HepG2 (cell line): Measurements from ENCODE around the gene PIM3. TPM values are rescaled to one million over a fixed set of nuclear protein-coding genes. Genes with fewer than 3 reads are reported as not detected.

Experiments
- AKAP8 ChIP-seq: sonication (generic); formaldehyde crosslinking; IDR thresholded peaks from 2 replicates; pipeline ENCODE4 v1.5.1; 2020; ENCODE audit warnings: mild to moderate bottlenecking, missing genetic modification reagents
- EHMT2 ChIP-seq: fragments of 200-600 bp; sonication (generic); IDR thresholded peaks from 2 replicates; pipeline ENCODE4 v1.7.0; 2017; ENCODE audit warnings: antibody characterized with exemption, low read depth, low read length, borderline replicate concordance
- HIVEP1 ChIP-seq: sonication (generic); formaldehyde crosslinking; IDR thresholded peaks from 2 replicates; pipeline ENCODE4 v1.4.0; 2020; ENCODE audit warnings: mild to moderate bottlenecking, missing genetic modification reagents
- HNRNPL ChIP-seq: fragments of 200-400 bp; formaldehyde crosslinking; IDR thresholded peaks from 2 replicates; pipeline ENCODE4 v1.6.1; 2017; ENCODE audit warnings: mild to moderate bottlenecking, low read depth, low read length
- KLF15 ChIP-seq: sonication (generic); formaldehyde crosslinking; IDR thresholded peaks from 2 replicates; pipeline ENCODE4 v1.8.1; 2023; ENCODE audit warnings: borderline replicate concordance, mild to moderate bottlenecking, inconsistent platforms, missing genetic modification reagents, mixed read lengths
- KMT2B ChIP-seq: IDR thresholded peaks from 2 replicates; pipeline ENCODE4 v1.6.1; 2016; ENCODE audit warnings: missing genetic modification reagents, missing compliant biosample characterization
- SMARCC2 ChIP-seq: fragments of 450-650 bp; IDR thresholded peaks from 2 replicates; pipeline ENCODE4 v1.6.1; 2017; ENCODE audit warnings: antibody characterized with exemption, mild to moderate bottlenecking
- U2AF1 ChIP-seq: fragments of 200-400 bp; formaldehyde crosslinking; optimal IDR thresholded peaks from 2 replicates; pipeline ENCODE3; 2017; ENCODE audit warnings: mild to moderate bottlenecking, low read depth, low read length
- ZNF253 ChIP-seq: sonication (generic); formaldehyde crosslinking; IDR thresholded peaks from 2 replicates; pipeline ENCODE4 v1.8.0; 2022; ENCODE audit warnings: mild to moderate bottlenecking, missing genetic modification reagents, borderline replicate concordance
- ZNF44 ChIP-seq: sonication (generic); formaldehyde crosslinking; IDR thresholded peaks from 2 replicates; pipeline ENCODE4 v1.5.1; 2020; ENCODE audit warnings: mild to moderate bottlenecking, missing genetic modification reagents
- ZNF619 ChIP-seq: sonication (generic); formaldehyde crosslinking; IDR thresholded peaks from 2 replicates; pipeline ENCODE4 v1.4.0; 2020; ENCODE audit warnings: mild to moderate bottlenecking, missing genetic modification reagents
- polyA plus RNA-seq, 8 experiments: library from polyadenylated mRNA; depleted of rRNA in 3 of 8; stranded (reverse) in 7 of 8; unstranded in 1 of 8; fragments of >200 nt; fragmentation: Illumina TruSeq in 4 of 8; extraction: Trizol in 4 of 8; gene quantifications; 2 replicates each; pipeline versions ENCODE4 v1.2.1 to v1.2.3, GENCODE V29; 2011 to 2016; ENCODE audit warnings: low read depth in 4 of 8, missing spikeins in 1 of 8, mixed read lengths in 1 of 8; ENCODE audit not compliant: insufficient read depth in 1 of 8
- total RNA-seq, 5 experiments: library from RNA; depleted of rRNA; stranded (reverse); fragments of >200 nt; fragmentation: Illumina TruSeq; extraction: Trizol; gene quantifications; 2 replicates each; pipeline ENCODE4 v1.2.3, GENCODE V29; 2016; ENCODE audit warnings: low read depth in 1 of 5
- TF ChIP-seq, protein P1 (sequence below): sonication (generic); formaldehyde crosslinking; IDR thresholded peaks from 2 replicates; pipeline ENCODE4 v1.5.0; 2020; ENCODE audit warnings: mild to moderate bottlenecking, missing genetic modification reagents, borderline replicate concordance
- TF ChIP-seq, protein P2 (sequence below): IDR thresholded peaks from 2 replicates; pipeline ENCODE4 v1.6.1; 2016; ENCODE audit warnings: mild to moderate bottlenecking
- TF ChIP-seq, protein P3 (sequence below): sonication (generic); formaldehyde crosslinking; IDR thresholded peaks from 2 replicates; pipeline ENCODE4 v1.5.0; 2020; ENCODE audit warnings: missing genetic modification reagents

Gene PIM3
- total and polyA plus RNA-seq, 2 of the 13 experiments (the other 11 are each of a cell fraction or from before 2014, with no cell fraction given) = 21.6 to 31.2 TPM

DNA sequence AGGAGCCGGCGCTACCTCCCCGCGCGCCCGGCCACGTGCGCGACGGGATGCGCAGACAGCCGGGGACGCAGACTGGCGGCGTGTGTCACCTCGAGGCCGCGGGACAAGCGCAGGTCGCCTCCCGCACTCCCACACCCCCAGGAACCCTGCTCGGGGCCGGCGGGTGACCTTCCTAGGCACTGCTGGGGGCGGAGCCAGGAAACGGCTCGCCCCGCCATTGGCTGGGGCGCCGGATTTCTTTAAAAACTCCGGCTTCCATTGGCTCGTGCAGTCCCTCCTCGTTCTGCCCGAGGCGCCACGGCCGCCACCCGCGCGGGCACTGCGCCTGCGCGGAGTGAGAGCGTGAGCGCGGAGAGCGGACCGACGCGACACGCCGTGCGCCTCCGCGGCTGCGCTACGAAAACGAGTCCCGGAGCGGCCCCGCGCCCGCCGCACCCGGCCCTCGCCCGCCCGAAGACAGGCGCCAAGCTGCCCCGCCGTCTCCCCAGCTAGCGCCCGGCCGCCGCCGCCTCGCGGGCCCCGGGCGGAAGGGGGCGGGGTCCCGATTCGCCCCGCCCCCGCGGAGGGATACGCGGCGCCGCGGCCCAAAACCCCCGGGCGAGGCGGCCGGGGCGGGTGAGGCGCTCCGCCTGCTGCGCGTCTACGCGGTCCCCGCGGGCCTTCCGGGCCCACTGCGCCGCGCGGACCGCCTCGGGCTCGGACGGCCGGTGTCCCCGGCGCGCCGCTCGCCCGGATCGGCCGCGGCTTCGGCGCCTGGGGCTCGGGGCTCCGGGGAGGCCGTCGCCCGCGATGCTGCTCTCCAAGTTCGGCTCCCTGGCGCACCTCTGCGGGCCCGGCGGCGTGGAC lies at the start of gene PIM3 (continued):
- TF ChIP-seq, protein P1, sequence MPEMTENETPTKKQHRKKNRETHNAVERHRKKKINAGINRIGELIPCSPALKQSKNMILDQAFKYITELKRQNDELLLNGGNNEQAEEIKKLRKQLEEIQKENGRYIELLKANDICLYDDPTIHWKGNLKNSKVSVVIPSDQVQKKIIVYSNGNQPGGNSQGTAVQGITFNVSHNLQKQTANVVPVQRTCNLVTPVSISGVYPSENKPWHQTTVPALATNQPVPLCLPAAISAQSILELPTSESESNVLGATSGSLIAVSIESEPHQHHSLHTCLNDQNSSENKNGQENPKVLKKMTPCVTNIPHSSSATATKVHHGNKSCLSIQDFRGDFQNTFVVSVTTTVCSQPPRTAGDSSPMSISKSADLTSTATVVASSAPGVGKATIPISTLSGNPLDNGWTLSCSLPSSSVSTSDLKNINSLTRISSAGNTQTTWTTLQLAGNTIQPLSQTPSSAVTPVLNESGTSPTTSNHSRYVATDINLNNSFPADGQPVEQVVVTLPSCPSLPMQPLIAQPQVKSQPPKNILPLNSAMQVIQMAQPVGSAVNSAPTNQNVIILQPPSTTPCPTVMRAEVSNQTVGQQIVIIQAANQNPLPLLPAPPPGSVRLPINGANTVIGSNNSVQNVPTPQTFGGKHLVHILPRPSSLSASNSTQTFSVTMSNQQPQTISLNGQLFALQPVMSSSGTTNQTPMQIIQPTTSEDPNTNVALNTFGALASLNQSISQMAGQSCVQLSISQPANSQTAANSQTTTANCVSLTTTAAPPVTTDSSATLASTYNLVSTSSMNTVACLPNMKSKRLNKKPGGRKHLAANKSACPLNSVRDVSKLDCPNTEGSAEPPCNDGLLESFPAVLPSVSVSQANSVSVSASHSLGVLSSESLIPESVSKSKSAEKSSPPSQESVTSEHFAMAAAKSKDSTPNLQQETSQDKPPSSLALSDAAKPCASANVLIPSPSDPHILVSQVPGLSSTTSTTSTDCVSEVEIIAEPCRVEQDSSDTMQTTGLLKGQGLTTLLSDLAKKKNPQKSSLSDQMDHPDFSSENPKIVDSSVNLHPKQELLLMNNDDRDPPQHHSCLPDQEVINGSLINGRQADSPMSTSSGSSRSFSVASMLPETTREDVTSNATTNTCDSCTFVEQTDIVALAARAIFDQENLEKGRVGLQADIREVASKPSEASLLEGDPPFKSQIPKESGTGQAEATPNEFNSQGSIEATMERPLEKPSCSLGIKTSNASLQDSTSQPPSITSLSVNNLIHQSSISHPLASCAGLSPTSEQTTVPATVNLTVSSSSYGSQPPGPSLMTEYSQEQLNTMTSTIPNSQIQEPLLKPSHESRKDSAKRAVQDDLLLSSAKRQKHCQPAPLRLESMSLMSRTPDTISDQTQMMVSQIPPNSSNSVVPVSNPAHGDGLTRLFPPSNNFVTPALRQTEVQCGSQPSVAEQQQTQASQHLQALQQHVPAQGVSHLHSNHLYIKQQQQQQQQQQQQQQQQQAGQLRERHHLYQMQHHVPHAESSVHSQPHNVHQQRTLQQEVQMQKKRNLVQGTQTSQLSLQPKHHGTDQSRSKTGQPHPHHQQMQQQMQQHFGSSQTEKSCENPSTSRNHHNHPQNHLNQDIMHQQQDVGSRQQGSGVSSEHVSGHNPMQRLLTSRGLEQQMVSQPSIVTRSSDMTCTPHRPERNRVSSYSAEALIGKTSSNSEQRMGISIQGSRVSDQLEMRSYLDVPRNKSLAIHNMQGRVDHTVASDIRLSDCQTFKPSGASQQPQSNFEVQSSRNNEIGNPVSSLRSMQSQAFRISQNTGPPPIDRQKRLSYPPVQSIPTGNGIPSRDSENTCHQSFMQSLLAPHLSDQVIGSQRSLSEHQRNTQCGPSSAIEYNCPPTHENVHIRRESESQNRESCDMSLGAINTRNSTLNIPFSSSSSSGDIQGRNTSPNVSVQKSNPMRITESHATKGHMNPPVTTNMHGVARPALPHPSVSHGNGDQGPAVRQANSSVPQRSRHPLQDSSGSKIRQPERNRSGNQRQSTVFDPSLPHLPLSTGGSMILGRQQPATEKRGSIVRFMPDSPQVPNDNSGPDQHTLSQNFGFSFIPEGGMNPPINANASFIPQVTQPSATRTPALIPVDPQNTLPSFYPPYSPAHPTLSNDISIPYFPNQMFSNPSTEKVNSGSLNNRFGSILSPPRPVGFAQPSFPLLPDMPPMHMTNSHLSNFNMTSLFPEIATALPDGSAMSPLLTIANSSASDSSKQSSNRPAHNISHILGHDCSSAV = no peak
- no peak for TF ChIP-seq HNRNPL
- 0 out of 2 replicates have a peak, but pooled peaks have one; percentile 45 for TF ChIP-seq KLF15
- TF ChIP-seq, protein P2, sequence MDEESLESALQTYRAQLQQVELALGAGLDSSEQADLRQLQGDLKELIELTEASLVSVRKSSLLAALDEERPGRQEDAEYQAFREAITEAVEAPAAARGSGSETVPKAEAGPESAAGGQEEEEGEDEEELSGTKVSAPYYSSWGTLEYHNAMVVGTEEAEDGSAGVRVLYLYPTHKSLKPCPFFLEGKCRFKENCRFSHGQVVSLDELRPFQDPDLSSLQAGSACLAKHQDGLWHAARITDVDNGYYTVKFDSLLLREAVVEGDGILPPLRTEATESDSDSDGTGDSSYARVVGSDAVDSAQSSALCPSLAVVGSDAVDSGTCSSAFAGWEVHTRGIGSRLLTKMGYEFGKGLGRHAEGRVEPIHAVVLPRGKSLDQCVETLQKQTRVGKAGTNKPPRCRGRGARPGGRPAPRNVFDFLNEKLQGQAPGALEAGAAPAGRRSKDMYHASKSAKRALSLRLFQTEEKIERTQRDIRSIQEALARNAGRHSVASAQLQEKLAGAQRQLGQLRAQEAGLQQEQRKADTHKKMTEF (CRISPR knock-in tag) = peak; percentile 89
- TF ChIP-seq EHMT2 = no peak
- TF ChIP-seq ZNF44 (CRISPR knock-in tag) = no peak
- TF ChIP-seq SMARCC2 = no peak
- TF ChIP-seq ZNF253 (CRISPR knock-in tag) = peak; percentile 76; the same call in 1 of the 2 replicates
- no peak; the same call in 1 of the 2 replicates for TF ChIP-seq HIVEP1 (CRISPR knock-in tag)
- TF ChIP-seq AKAP8 (CRISPR knock-in tag) = peak; percentile 76; the same call in 1 of the 2 replicates
- no peak for TF ChIP-seq ZNF619 (CRISPR knock-in tag)
- TF ChIP-seq KMT2B (CRISPR knock-in tag) = no peak
- TF ChIP-seq U2AF1 = no peak
- TF ChIP-seq, protein P3, sequence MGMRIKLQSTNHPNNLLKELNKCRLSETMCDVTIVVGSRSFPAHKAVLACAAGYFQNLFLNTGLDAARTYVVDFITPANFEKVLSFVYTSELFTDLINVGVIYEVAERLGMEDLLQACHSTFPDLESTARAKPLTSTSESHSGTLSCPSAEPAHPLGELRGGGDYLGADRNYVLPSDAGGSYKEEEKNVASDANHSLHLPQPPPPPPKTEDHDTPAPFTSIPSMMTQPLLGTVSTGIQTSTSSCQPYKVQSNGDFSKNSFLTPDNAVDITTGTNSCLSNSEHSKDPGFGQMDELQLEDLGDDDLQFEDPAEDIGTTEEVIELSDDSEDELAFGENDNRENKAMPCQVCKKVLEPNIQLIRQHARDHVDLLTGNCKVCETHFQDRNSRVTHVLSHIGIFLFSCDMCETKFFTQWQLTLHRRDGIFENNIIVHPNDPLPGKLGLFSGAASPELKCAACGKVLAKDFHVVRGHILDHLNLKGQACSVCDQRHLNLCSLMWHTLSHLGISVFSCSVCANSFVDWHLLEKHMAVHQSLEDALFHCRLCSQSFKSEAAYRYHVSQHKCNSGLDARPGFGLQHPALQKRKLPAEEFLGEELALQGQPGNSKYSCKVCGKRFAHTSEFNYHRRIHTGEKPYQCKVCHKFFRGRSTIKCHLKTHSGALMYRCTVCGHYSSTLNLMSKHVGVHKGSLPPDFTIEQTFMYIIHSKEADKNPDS (CRISPR knock-in tag) = peak; percentile 10; the same call in 1 of the 2 replicates
